ENCODE results near the gene PRKCZ. TPM values are rescaled to one million over a fixed set of nuclear protein-coding genes. Genes with fewer than 3 reads are reported as not detected.

Gene PRKCZ
- total and polyA plus RNA-seq, 2 of the 4 experiments (the other 2 are of a cell fraction) = 2.0 to 3.5 TPM

GRCh38 chr1:2061065-2061778, 11.0 kb downstream of the PRKCZ start:
- no peak overlapping the region for H2AFZ ChIP-seq (replicated peaks; ENCODE audit: low read length, poor library complexity)
- intact Hi-C loops (cut with micrococcal nuclease) (no loop called here), in situ Hi-C loops (cut with MboI; ENCODE audit: low sequenced_read_pairs) (no loop called here), dilution Hi-C loops (cut with HindIII; ENCODE audit: low sequenced_read_pairs, unreplicated experiment) (no loop called here)
- CTCF ChIA-PET = no interaction called here
- BruUV-seq (replicated peaks) = no TSS peak
- H3K27me3 ChIP-seq (ENCODE audit: control insufficient read depth, insufficient read depth, low read length) = peaks cover 1% of the 10 kb centered on the region
- H3K36me3 ChIP-seq (ENCODE audit: control insufficient read depth, insufficient read depth, low read length) = no peaks in the 10 kb centered on the region
- no peak overlapping the region for H2BK120ac ChIP-seq (ENCODE audit: low read depth, low read length)
- no peaks in the 10 kb centered on the region for H3K9me1 ChIP-seq (ENCODE audit: insufficient read depth, low read length)
- no peak overlapping the region for H2BK15ac ChIP-seq (ENCODE audit: low read depth, low read length)
- H3K27ac ChIP-seq (ENCODE audit: insufficient read depth, low read length) = no peak overlapping the region
- H2AK5ac ChIP-seq (ENCODE audit: low read depth, low read length) = no peak overlapping the region
- no peak overlapping the region for H3K4ac ChIP-seq (ENCODE audit: low read depth, low read length)
- H3K18ac ChIP-seq (ENCODE audit: low read depth, low read length) = no peak overlapping the region
- no peaks in the 10 kb centered on the region; the same call in 1 of the 2 replicates for H3K9me3 ChIP-seq (ENCODE audit: control insufficient read depth, insufficient read depth, low read length)
- H3K4me3 ChIP-seq (ENCODE audit: insufficient read depth, low read depth, low read length) = no peak overlapping the region
- H3K79me1 ChIP-seq (ENCODE audit: low read depth in 1 of 2, low read length in 2 of 2) = no peaks in the 10 kb centered on the region
- no peaks in the 10 kb centered on the region for H3K4me1 ChIP-seq (ENCODE audit: control insufficient read depth, insufficient read depth, low read length)
- no peak overlapping the region for H2BK20ac ChIP-seq (ENCODE audit: low read depth, low read length)
- no peak overlapping the region for H2AK9ac ChIP-seq (replicated peaks; ENCODE audit: low read depth, low read length, poor library complexity)
- 74% methylated on average over 16 of the region's 28 CpGs; no CpG with 5 or more reads in 1 of the 2 experiments for WGBS, 2 experiments (ENCODE audit: extremely low coverage in 2 of 2, insufficient read length in 1 of 2)
- POLR2A ChIA-PET (ENCODE audit: unreplicated experiment) = no interaction called here
- H3K14ac ChIP-seq (replicated peaks; ENCODE audit: low read depth, low read length) = no peak overlapping the region
- no peak for DNase-seq
- no peak overlapping the region for H3K9ac ChIP-seq (ENCODE audit: low read depth, low read length)
- H4K20me1 ChIP-seq (ENCODE audit: insufficient read depth, low read length) = no peaks in the 10 kb centered on the region
- no peak overlapping the region for H3K56ac ChIP-seq (ENCODE audit: extremely low read depth, insufficient read depth, low read length)
- H4K5ac ChIP-seq (ENCODE audit: low read depth, low read length) = no peak overlapping the region
- ATAC-seq (ENCODE audit: low read depth) = no peak
- H3K4me2 ChIP-seq (ENCODE audit: low read depth, low read length) = no peak overlapping the region
- H2BK5ac ChIP-seq (ENCODE audit: low read depth, low read length, poor library complexity, severe bottlenecking) = no peak overlapping the region
- no peak for TF ChIP-seq CEBPB (IDR thresholded peaks at IDR 0.05; ENCODE audit: low read depth, low read length)
- no peak for TF ChIP-seq MAFK (IDR thresholded peaks at IDR 0.05; ENCODE audit: low read depth, low read length)
- no peak for TF ChIP-seq RFX5 (IDR thresholded peaks at IDR 0.05; ENCODE audit: low read depth, low read length)
- TF ChIP-seq NFE2L2 (IDR thresholded peaks at IDR 0.05; ENCODE audit: low read depth, low read length) = no peak
- no peak for TF ChIP-seq ELK1 (IDR thresholded peaks at IDR 0.05; ENCODE audit: borderline replicate concordance, low read depth, low read length)
- TF ChIP-seq MXI1 (IDR thresholded peaks at IDR 0.05; ENCODE audit: borderline replicate concordance, low read depth, low read length) = no peak
- TF ChIP-seq MAZ (IDR thresholded peaks at IDR 0.05; ENCODE audit: borderline replicate concordance, low read depth, low read length) = no peak
- no peak for TF ChIP-seq FOS (IDR thresholded peaks at IDR 0.05; ENCODE audit: low read depth, low read length)
- TF ChIP-seq CTCF (conservative IDR thresholded peaks at IDR 0.05; ENCODE audit: low read depth, low read length) = no peak
- TF ChIP-seq RAD21 (IDR thresholded peaks at IDR 0.05; ENCODE audit: low read length) = no peak
- no peak for TF ChIP-seq SMC3 (IDR thresholded peaks at IDR 0.05; ENCODE audit: low read depth, low read length)
- TF ChIP-seq BHLHE40 (IDR thresholded peaks at IDR 0.05; ENCODE audit: low read depth, low read length) = no peak
- TF ChIP-seq POLR2A (IDR thresholded peaks at IDR 0.05; ENCODE audit: low read depth, low read length) = no peak
- no peak for TF ChIP-seq CHD1 (IDR thresholded peaks at IDR 0.05; ENCODE audit: low read depth, low read length)
- TF ChIP-seq USF2 (IDR thresholded peaks at IDR 0.05; ENCODE audit: low read depth, low read length) = no peak
- no peak for TF ChIP-seq RCOR1 (IDR thresholded peaks at IDR 0.05; ENCODE audit: insufficient replicate concordance, low read length)
- no peak overlapping the region for H4K8ac ChIP-seq (ENCODE audit: low read depth in 2 of 2, low read length in 2 of 2)
- no peak overlapping the region for H3K23ac ChIP-seq (ENCODE audit: low read depth, low read length)
- H4K91ac ChIP-seq (ENCODE audit: insufficient read depth, low read depth, low read length) = no peak overlapping the region
